ENCODE measurements around the gene WDR83. TPM values are rescaled to one million over a fixed set of nuclear protein-coding genes. Genes with fewer than 3 reads are reported as not detected.
A peak's percentile ranks its signal among the peaks of the same experiment; 100 is the strongest.

WDR83 gene
- total RNA-seq, 1 donor from 2014 or later = 12.0 TPM

GRCh38 chr19:12628040-12629022 lies 38.3 kb upstream of the WDR83 start:
- DNase-seq (ENCODE audit: low spot score in 2 of 2) = no peak
- Histone ChIP-seq H3K27me3 (no peaks in the 10 kb centered on the region), H3K4me1 (no peaks in the 10 kb centered on the region), H3K36me3 (peaks cover 70 to 95% of the 10 kb centered on the region in 2 donors), H3K4me3 (peak overlapping the region in 1 of 2 donors; percentile 4), H3K27ac (no peak overlapping the region), H3K9me3 (peaks cover 0 to 25% of the 10 kb centered on the region in 2 donors)
- intact Hi-C loops (cut with DNase I) = no loop called here
- no peak for TF ChIP-seq CTCF (IDR thresholded peaks at IDR 0.05)

DNA sequence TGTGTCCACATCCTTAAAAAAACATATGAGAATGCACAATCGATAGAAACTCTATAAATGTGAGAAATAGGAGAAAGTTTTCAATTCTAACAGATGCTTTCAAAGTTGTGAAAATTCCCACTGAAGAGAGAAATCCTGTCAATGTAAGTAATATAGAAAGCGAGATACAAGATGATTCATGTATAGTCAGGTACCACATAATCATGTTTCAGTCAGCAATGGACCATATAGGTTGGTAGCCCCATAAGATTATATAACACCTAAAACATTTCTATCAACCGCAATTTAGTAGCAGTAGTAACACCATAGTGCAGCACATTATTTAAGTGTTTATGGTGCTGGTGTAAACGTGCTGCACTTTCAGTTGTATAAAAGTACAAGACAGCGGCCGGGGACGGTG lies 37.4 kb upstream of the WDR83 start:
- Histone ChIP-seq H3K36me3 (peaks cover 65 to 90% of the 10 kb centered on the region in 2 donors), H3K9me3 (peaks cover 0 to 25% of the 10 kb centered on the region in 2 donors), H3K4me3 (no peak overlapping the region), H3K27ac (no peak overlapping the region), H3K27me3 (no peaks in the 10 kb centered on the region), H3K4me1 (no peaks in the 10 kb centered on the region)
- TF ChIP-seq CTCF (IDR thresholded peaks at IDR 0.05) = no peak
- intact Hi-C loops (cut with DNase I) = no loop called here
- no peak for DNase-seq (ENCODE audit: low spot score in 2 of 2)

- no peak overlapping the region for H3K27ac ChIP-seq
- H3K36me3 ChIP-seq = peaks cover 11 to 17% of the 10 kb centered on the region in 2 donors
- no peak for TF ChIP-seq CTCF (IDR thresholded peaks at IDR 0.05)
- peaks cover 0 to 7% of the 10 kb centered on the region in 2 donors for H3K4me1 ChIP-seq
- H3K4me3 ChIP-seq = no peak overlapping the region
- DNase-seq (ENCODE audit: low spot score in 2 of 2) = no peak
- intact Hi-C loops (cut with DNase I) = no loop called here
- H3K9me3 ChIP-seq = no peaks in the 10 kb centered on the region
- H3K27me3 ChIP-seq = no peaks in the 10 kb centered on the region
These were observed 30.0 kb upstream of the WDR83 start for GRCh38 chr19:12636631-12637030.

DNA sequence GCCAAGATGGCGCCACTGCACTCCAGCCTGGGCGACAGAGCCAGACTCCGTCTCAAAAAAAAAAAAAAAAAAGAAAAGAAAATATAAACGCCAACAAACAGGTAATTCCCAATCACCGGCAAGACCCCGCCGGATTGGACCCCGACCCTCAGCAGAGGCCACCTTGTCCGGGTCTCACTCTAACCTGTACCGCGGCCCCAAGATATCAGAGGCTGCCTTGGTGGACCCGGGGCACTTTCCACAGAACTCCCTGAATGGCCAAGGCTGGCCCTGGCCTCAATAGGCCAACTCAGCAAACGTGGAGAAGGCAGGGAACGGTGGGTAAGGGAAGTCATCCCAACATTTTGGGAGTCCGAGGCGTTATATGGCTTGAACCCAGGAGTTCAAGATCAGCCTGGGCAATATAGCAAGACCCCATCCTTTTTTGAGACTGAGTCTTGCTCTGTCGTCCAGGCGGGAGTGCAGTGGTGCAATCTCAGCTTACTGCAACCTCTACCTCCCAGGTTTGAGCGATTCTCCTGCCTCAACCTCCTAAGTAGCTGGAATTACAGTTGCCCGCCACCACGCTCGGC lies 27.9 kb upstream of the WDR83 start:
- no peak for TF ChIP-seq CTCF (IDR thresholded peaks at IDR 0.05)
- no peaks in the 10 kb centered on the region for H3K9me3 ChIP-seq
- peaks cover 0 to 7% of the 10 kb centered on the region in 2 donors for H3K4me1 ChIP-seq
- intact Hi-C loops (cut with DNase I) = no loop called here
- no peak overlapping the region for H3K27ac ChIP-seq
- no peak for DNase-seq (ENCODE audit: low spot score in 2 of 2)
- H3K36me3 ChIP-seq = no peaks in the 10 kb centered on the region
- H3K27me3 ChIP-seq = no peaks in the 10 kb centered on the region
- H3K4me3 ChIP-seq = no peak overlapping the region

DNA sequence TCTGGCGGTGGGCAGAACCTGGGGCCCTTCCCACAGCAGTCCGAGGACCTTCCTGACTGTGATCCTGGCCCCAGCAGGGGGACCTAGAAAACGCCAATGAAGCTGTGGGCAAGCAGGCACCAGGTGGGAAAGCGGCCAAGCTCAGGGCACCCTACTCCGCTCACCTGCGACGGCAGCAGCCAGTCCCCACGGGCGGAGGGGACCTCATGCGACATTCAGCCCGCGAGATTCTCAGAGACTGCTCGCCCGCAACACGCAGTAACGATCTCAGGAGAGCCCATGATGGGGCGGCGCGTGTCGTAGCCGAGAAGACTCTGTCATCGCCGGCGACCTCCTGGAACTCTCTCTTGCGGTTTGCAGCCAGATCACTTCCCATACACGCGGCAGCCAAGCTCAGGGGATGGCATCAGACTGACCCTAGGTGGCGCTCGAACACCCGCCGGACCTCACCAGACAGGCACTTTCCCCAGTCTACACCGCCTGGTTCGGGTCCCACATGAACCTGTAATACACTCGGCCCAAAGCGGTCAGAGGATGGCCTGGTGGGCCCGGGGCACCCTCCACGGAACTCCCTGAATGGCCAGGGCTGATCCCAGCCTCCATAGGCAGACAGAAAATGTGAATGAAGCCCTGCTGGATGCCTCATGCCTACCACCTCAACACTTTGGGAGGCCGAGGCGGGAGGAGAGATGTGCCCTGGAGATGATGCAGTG lies 26.6 kb upstream of the WDR83 start:
- H3K36me3 ChIP-seq = no peaks in the 10 kb centered on the region
- peaks cover 0 to 7% of the 10 kb centered on the region in 2 donors for H3K4me1 ChIP-seq
- no peak overlapping the region for H3K27ac ChIP-seq
- intact Hi-C loops (cut with DNase I) = no loop called here
- H3K9me3 ChIP-seq = no peaks in the 10 kb centered on the region
- DNase-seq (ENCODE audit: low spot score in 2 of 2) = peak; percentile 56 to 91
- peak; percentile 40 to 87 (median 68) for TF ChIP-seq CTCF (IDR thresholded peaks at IDR 0.05)
- H3K27me3 ChIP-seq = no peaks in the 10 kb centered on the region
- H3K4me3 ChIP-seq = peak overlapping the region; percentile 10 to 52
